T-helper 22 cell (primary cell): ENCODE data around the gene PKIB.
"Not testable (repeated sequence)": the region's sequence is repeated elsewhere in the genome, so short reads cannot be mapped to it uniquely, and the experiment has no call there.

Experiments
- DNase-seq: peaks from one replicate; pipeline ENCODE4 v3.0.0-alpha.2; 2020; ENCODE audit warnings: low read depth

PKIB gene

GRCh38 chr6:122710908-122711635 lies 100.9 kb downstream of the PKIB start:
- DNase-seq = no peak

GRCh38 chr6:122712093-122712447 lies 101.9 kb downstream of the PKIB start:
- no peak for DNase-seq

GRCh38 chr6:122712448-122713137 lies 102.4 kb downstream of the PKIB start:
- no peak for DNase-seq

- DNase-seq = no peak
These were observed 102.9 kb downstream of the PKIB start for GRCh38 chr6:122713138-122713537.

- no peak for DNase-seq
These were observed 103.9 kb downstream of the PKIB start for GRCh38 chr6:122714059-122714458.

- DNase-seq = no peak
These were observed 105.5 kb downstream of the PKIB start for GRCh38 chr6:122715725-122716124.

- DNase-seq = no peak
These were observed 107.1 kb downstream of the PKIB start for GRCh38 chr6:122717350-122717749.

- DNase-seq = no peak
These were observed 108.4 kb downstream of the PKIB start for GRCh38 chr6:122718616-122719015.

GRCh38 chr6:122719176-122719575 lies 109.0 kb downstream of the PKIB start:
- no peak for DNase-seq

GRCh38 chr6:122722746-122723145 lies 112.5 kb downstream of the PKIB start:
- no peak for DNase-seq

- no peak for DNase-seq
These were observed 116.4 kb downstream of the PKIB start for GRCh38 chr6:122726649-122727048.

GRCh38 chr6:122727244-122727643 lies 117.0 kb downstream of the PKIB start:
- DNase-seq = no peak

- no peak for DNase-seq
These were observed 120.1 kb downstream of the PKIB start for GRCh38 chr6:122730334-122730733.

GRCh38 chr6:122730775-122731386 lies 120.7 kb downstream of the PKIB start:
- DNase-seq = no peak

GRCh38 chr6:122733259-122733658 lies 123.1 kb downstream of the PKIB start:
- DNase-seq = no peak

GRCh38 chr6:122734529-122735395 lies 124.6 kb downstream of the PKIB start:
- no peak for DNase-seq

- no peak for DNase-seq
These were observed 125.4 kb downstream of the PKIB start for GRCh38 chr6:122735582-122735981.

- no peak for DNase-seq
These were observed 126.0 kb downstream of the PKIB start for GRCh38 chr6:122736163-122736562.

GRCh38 chr6:122736616-122737015 lies 126.4 kb downstream of the PKIB start:
- no peak for DNase-seq

GRCh38 chr6:122740091-122740490 lies 129.9 kb downstream of the PKIB start:
- DNase-seq = no peak

GRCh38 chr6:122740936-122741335 lies 130.7 kb downstream of the PKIB start:
- DNase-seq = no peak

- DNase-seq = not testable (repeated sequence)
These were observed 134.0 kb downstream of the PKIB start for GRCh38 chr6:122744247-122744646.
